MCF 10A (cell line): ENCODE measurements around the gene RPL29. TPM values are rescaled to one million over a fixed set of nuclear protein-coding genes. Genes with fewer than 3 reads are reported as not detected.

Experiments used
- BruUV-seq: library from RNA; stranded (reverse); fragments of 400-500 nt; replicated peaks from 2 replicates; lab custom pipeline; 2021; lab: Mats Ljungman, UMichigan
- CTCF ChIA-PET: fragments of 300-600 bp; sonication (Branson Sonifier 250); formaldehyde crosslinking; extraction: SDS; loops from one replicate; lab custom pipeline; 2021; ENCODE audit warnings: antibody characterized with exemption, inconsistent platforms; lab: Yijun Ruan, JAX
- POLR2A ChIA-PET: fragments of 300-600, 350-650 bp; sonication (Branson Sonifier 250); formaldehyde crosslinking; extraction: SDS; loops from one replicate; lab custom pipeline; 2020; ENCODE audit warnings: antibody characterized with exemption, inconsistent platforms; lab: Yijun Ruan, JAX
- DNase-seq: peaks from one replicate; pipeline ENCODE4 v3.0.0-alpha.2; 2018; ENCODE audit not compliant: unreplicated experiment
- H3K27ac Mint-ChIP-seq: one replicate; pipeline ENCODE4 v1.8.0; 2022; ENCODE audit warnings: mild to moderate bottlenecking, low read depth, mixed read lengths; ENCODE audit not compliant: unreplicated experiment
- H3K27me3 Mint-ChIP-seq: one replicate; pipeline ENCODE4 v1.8.0; 2022; ENCODE audit warnings: mixed read lengths; ENCODE audit not compliant: insufficient read depth, unreplicated experiment
- H3K36me3 Mint-ChIP-seq: one replicate; pipeline ENCODE4 v1.8.0; 2022; ENCODE audit warnings: mild to moderate bottlenecking, moderate library complexity, mixed read lengths; ENCODE audit not compliant: insufficient read depth, unreplicated experiment
- H3K4me1 Mint-ChIP-seq: one replicate; pipeline ENCODE4 v1.8.0; 2022; ENCODE audit warnings: mixed read lengths; ENCODE audit not compliant: insufficient read depth, unreplicated experiment
- H3K4me3 Mint-ChIP-seq: one replicate; pipeline ENCODE4 v1.8.0; 2022; ENCODE audit warnings: mild to moderate bottlenecking, moderate library complexity, mixed read lengths; ENCODE audit not compliant: unreplicated experiment
- H3K9me3 Mint-ChIP-seq: one replicate; pipeline ENCODE4 v1.8.0; 2022; ENCODE audit warnings: mixed read lengths; ENCODE audit not compliant: unreplicated experiment
- CTCF ChIP-seq: fragments of 200-600 bp; IDR thresholded peaks from one replicate; pipeline ENCODE4 v1.8.0; 2022; ENCODE audit warnings: antibody characterized with exemption, mild to moderate bottlenecking; ENCODE audit not compliant: unreplicated experiment
- intact Hi-C: fragments of 100-400 bp; cut with micrococcal nuclease; formaldehyde crosslinking; loops from 2 replicates; pipeline ENCODE4 v1.14.1; 2022
- total RNA-seq: library from RNA; stranded (reverse); gene quantifications from 2 replicates; pipeline ENCODE4 v1.2.3, GENCODE V29; 2022

RPL29 gene
- total RNA-seq, 1 experiment from 2014 or later = 1,551 TPM

DNA sequence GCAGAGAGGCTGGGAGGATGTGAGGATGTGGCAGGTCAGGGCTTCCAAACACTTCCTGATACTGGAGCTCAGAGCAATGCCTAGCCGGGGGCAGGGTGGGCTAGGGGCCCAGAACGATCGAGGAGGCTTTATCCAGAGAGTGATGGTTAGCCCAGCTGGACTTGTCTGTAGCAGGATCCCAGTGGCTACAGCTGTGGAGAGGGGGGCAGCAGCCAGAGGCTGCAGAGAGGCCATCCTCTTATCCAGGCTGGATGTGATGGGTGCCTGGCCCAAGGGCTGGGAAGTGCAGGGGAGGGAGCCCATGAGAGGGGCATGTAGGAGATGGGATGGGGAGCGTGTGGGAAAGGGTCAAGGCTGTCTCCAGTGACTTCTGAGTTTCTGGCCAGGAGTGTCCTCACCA, 48.9 kb downstream of the RPL29 start:
- DNase-seq = no peak
- ChIA-PET POLR2A (no interaction called here), CTCF (interaction anchor here (1.1 to 1.6 kb wide), 2 partner anchors 12 to 27 kb away, joined by 3 to 9 read pairs; partner anchors contain the start of genes ABHD14A and ABHD14B)
- Mint-ChIP-seq H3K27ac (peak overlapping the region; percentile 12), H3K36me3 (peaks cover 5% of the 10 kb centered on the region), H3K9me3 (no peaks in the 10 kb centered on the region), H3K27me3 (no peaks in the 10 kb centered on the region), H3K4me1 (peaks cover 6% of the 10 kb centered on the region), H3K4me3 (no peak overlapping the region)
- TF ChIP-seq CTCF = no peak
- no TSS peak for BruUV-seq
- intact Hi-C loops = no loop called here

GRCh38 chr3:51945926-51946705, 49.6 kb downstream of the RPL29 start:
- ChIA-PET POLR2A (interaction anchor here (1.1 kb wide), 1 partner anchor 37 kb away, joined by 3 read pairs; the partner anchor contains the start of gene ACY1), CTCF (interaction anchor here (0.7 to 1.6 kb wide), 3 partner anchors 11 to 28 kb away, joined by 3 to 9 read pairs (median 3); partner anchors contain the start of genes ABHD14A and ABHD14B)
- intact Hi-C loops = no loop called here
- Mint-ChIP-seq H3K4me1 (peaks cover 6% of the 10 kb centered on the region), H3K27ac (peak overlapping the region; percentile 12), H3K4me3 (no peak overlapping the region), H3K9me3 (no peaks in the 10 kb centered on the region), H3K27me3 (no peaks in the 10 kb centered on the region), H3K36me3 (peaks cover 5% of the 10 kb centered on the region)
- no TSS peak for BruUV-seq
- no peak for TF ChIP-seq CTCF
- DNase-seq = no peak

- intact Hi-C loops = no loop called here
- Mint-ChIP-seq H3K4me1 (peaks cover 15% of the 10 kb centered on the region), H3K27me3 (no peaks in the 10 kb centered on the region), H3K27ac (no peak overlapping the region), H3K36me3 (peaks cover 13% of the 10 kb centered on the region), H3K9me3 (no peaks in the 10 kb centered on the region), H3K4me3 (no peak overlapping the region)
- no peak for DNase-seq
- BruUV-seq = no TSS peak
- TF ChIP-seq CTCF = no peak
- ChIA-PET CTCF (interaction anchor here (0.6 to 1.0 kb wide), 6 partner anchors 25 to 353 kb away, joined by 3 to 4 read pairs (median 3); no protein-coding TSS in a partner anchor), POLR2A (interaction anchor here (1.1 to 5.8 kb wide), 2 partner anchors 27 to 38 kb away, joined by 3 to 127 read pairs; partner anchors contain the start of genes ABHD14A, ABHD14B and ACY1)
Observed at GRCh38 chr3:51945031-51945840, 50.5 kb downstream of the RPL29 start.
